ENCODE results near the gene FOXC2.

- TF ChIP-seq CTCF (IDR thresholded peaks at IDR 0.05; ENCODE audit: extremely low read depth in 1 of 2, insufficient read depth in 1 of 2, low read depth in 1 of 2, low read length in 2 of 2) (no peak), EZH2 (IDR thresholded peaks at IDR 0.05; ENCODE audit: borderline replicate concordance, low read depth, low read length, severe bottlenecking) (no peak), POLR2A (IDR thresholded peaks at IDR 0.05; ENCODE audit: low read depth, low read length) (no peak), MAX (IDR thresholded peaks at IDR 0.05; ENCODE audit: insufficient read depth, insufficient read length) (no peak), GATA2 (IDR thresholded peaks at IDR 0.05; ENCODE audit: insufficient read depth, insufficient read length, low read depth, low read length) (no peak), POLR2AphosphoS5 (IDR thresholded peaks at IDR 0.05; ENCODE audit: insufficient read depth, low read depth, low read length) (no peak), MYC (IDR thresholded peaks at IDR 0.05; ENCODE audit: low read depth, low read length) (no peak), JUN (IDR thresholded peaks at IDR 0.05; ENCODE audit: borderline replicate concordance, insufficient read depth, insufficient read length, low read depth) (no peak)
Measured at GRCh38 chr16:86566966-86567700, 504 bp downstream of the FOXC2 start.

Measured in endothelial cell of umbilical vein (primary cell).